GM18868 (cell line): Measurements from ENCODE around the gene B3GALT5.
"Not testable (repeated sequence)": the region's sequence is repeated elsewhere in the genome, so short reads cannot be mapped to it uniquely, and the experiment has no call there.

Experiments used
- ATAC-seq: cut with Tn5 transposase; IDR thresholded peaks from one replicate; pipeline ENCODE4 v1.9.1; 2021; ENCODE audit warnings: mild to moderate bottlenecking, moderate library complexity; ENCODE audit not compliant: unreplicated experiment

The B3GALT5 gene, protein sequence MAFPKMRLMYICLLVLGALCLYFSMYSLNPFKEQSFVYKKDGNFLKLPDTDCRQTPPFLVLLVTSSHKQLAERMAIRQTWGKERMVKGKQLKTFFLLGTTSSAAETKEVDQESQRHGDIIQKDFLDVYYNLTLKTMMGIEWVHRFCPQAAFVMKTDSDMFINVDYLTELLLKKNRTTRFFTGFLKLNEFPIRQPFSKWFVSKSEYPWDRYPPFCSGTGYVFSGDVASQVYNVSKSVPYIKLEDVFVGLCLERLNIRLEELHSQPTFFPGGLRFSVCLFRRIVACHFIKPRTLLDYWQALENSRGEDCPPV

DNA sequence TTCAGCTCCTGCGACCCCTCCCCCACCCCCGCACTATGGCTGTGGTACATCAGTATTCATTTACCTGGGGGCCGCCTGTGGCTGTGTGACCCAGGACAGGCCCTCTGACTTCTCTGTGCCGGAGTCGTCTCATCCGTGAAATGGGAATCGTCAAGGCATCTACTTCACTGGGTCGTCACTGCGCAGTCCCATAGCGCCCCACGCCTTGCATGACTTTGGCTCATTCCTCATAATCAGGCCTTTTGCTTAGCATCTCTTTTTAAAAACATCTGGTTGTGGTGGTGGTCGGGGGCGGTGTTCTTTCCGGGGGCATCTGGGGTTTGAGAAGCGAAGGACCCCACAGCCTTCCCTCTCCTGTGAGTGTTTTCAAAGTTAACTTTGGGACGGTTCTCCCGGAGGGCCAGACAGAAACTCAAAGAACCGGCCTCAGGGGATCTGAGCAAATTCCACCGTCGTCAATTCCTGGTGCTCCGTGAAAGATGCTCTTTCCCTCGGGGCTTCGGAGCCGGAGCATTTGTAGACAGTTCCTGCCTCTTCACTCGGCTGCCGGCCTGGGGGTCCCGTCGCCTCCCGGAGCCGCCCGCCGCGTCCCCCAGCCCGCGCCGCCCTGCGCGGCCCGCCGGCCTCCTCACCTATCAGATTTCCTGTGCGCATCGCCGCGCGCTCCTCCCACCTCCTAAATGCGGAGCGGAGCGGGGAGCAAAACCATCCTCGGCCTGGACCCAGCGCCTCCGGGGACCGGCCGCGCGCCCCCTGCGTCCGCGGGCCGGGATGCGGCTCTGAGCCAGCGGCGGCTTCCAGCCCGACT lies at the start of gene B3GALT5:
Gene B3GALT5 (plus strand): TSS at position 708 of the 808 bp plus-strand sequence. CDS start 47,620 bp downstream, outside the sequence.
- no peak for ATAC-seq

DNA sequence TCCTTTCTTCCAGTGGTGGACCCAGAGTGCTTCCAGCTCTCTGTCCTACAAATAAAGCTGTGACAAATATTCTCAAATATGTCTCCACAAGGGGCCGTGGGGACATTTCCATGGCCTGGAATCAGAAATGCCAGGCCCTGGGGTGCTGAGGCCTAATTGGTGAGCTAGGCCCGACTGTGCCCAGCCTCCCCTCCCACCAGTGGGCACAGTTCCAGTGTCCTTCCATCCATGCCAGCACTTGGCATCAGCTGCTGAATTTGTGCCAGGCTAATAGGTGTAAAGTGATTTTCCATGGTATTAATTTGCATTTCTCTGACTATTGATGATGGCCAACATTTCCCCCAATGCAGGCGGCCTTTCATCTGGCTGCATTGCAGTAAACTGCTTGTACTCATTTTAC lies 48.5 kb upstream of the B3GALT5 start:
- no peak for ATAC-seq

DNA sequence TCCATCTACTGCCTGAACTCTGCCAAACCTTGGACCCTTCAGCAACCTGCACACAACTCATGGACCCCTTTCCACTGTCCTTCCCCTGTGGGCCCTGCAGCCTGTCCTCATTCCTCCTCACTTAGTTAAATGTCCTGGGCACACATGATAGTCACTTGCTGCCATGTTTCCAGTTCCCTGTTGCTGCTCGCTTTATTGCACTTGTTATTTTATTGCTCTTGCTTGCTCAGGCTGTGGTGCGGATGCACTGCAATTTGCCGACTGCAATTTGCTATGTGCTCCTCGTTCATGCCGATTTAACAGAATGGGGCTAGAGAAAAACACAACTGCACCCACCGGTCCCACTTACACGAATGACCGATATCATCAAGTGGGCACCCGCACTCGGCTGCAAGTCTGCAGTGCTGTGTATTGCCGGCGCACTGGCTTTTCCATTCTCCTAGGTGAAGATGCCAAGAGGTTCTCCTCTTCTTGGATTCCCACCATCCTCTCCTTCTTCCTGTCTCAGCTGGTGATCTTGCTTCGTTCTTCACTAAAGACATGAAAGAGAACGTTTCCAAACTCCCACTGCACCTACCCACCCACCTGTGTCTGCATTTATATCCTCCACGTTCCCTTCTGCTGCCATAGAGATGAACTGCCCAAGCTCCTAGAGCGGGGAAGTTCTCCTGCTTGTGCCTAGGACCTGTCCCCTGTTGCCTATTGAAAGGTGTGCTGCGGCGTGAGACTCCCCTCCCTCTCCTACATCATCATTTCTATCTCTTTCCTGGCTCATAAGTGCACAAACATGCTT lies 45.4 kb upstream of the B3GALT5 start:
- ATAC-seq: no peak

DNA sequence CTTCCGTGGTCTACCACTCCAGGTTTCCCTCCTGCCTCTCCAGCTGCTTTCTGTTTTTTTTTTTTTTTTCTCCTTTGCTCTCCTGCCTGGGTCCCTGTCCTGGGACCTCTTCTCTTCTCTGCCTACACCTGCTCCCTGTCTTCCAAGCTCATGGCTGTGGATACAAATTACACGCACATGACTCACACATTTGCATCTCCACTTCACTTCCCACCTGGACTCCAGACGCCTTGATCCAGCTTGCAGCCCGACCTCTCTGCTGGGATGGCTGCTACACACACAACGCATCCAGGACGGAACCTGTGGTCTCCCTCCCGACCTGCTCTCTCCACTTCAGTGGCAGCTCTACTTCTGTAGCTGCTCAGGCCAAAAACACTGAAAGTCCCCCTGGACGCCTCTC lies 44.4 kb upstream of the B3GALT5 start:
- ATAC-seq: no peak

DNA sequence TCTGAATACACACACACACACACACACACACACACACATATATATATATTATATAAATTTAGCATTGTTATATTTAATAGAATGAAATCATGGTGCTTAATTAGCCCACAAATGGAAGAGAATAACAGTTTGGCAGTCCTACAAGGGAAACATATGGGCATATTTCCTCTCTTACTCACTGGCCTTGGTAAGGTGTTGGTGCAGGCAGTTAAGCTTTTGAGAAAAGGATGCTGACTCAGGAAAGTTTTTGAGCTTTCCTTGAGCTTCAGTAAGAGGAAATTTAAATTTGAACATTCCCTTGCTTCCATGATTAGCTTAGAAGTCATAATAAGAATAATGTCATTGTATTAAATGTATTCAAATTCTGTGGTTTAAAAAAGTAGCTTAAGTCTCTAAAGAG lies 37.0 kb upstream of the B3GALT5 start:
- no peak for ATAC-seq

DNA sequence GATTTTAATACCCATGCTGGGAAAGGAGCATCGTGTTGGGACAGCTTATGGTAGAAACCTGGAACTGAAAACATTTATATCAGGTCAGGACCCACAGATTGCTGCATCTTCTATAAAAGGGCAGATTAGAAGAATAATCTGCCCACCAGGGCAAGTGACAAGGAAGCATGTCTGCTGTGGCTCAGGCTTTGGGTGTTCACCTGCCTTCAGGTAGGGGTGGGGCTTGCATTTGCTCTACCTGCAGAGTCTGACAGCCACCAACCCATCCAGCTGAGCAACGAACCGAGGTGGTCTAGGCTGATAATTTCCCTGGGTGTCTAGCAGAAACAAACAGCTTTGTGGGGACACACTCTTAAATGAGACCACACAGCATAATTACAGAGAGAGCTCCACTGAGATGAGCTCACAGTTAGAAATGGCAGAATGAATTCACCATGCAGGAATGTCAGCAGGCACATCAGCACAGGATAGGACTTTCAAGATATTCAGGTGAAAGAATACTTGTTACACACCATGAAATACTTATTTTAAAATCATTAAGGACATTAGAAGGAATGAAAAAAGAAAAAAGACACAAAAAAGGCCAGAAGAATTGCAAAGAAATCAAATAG lies 36.1 kb upstream of the B3GALT5 start:
- no peak for ATAC-seq

DNA sequence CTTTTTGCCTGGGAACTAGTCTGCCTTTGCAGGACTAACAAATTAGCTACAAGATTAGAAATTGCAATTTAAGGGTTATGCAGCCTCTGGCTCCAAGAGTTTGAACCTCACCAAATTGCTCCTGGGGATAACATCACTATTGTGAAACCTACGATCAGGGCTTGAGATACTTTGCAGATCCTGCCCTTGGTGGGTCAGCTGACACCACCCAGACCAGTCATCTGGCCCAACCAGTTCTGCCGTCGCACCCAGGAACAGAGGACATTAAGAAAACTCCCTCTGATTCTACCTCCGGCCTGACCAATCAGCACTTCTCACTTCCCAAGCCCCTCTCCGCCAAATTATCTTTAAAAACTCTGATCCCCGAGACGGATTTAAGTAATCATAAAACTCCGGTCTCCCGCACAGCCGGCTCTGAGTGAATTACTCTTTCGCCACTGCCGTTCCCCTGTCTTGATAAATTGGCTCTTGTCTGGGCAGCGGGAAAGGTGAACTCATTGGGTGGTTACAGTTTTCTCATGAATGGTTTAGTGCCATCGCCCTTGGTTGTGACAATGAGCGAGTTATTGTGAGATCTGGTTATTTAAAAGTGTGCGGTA lies 32.9 kb upstream of the B3GALT5 start:
- ATAC-seq: no peak

DNA sequence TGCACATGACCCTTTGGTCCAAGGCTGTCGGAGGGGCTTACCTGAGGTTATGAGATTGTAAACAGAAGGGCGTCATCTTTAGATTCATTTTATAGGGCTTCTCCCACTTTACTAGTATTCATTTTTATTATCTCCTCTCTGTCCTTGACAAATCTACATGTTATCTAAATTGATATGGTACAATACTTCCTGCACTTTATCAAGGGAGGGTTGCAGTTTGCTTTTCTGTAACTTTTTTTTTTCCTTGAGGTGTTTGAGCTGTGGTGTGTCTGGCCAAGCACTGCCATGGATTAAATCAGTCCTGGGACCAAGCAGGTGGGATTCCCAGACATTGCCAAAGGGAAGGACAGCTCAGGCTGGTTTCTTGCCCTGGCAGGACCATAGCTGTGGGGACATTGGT lies 32.0 kb upstream of the B3GALT5 start:
- ATAC-seq: no peak

DNA sequence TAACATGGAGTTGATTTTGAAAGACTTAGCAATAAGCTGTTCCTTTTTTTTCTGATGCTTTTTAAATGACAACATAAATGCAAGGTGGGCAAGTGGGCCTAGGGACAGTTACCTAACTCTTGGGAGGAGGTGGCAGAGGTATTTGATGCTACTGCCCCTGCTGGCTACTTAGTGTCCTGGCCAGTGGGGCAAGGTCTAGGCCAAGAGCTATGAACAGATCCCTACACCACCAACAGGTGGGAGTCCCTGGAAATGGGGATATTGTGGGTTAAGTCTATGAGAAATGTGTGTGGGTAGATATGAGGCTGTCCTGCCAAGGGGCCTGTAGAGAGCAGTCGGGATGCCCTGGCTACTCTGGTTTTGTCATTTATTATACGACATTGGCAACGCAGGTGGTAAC lies 31.3 kb upstream of the B3GALT5 start:
- no peak for ATAC-seq

DNA sequence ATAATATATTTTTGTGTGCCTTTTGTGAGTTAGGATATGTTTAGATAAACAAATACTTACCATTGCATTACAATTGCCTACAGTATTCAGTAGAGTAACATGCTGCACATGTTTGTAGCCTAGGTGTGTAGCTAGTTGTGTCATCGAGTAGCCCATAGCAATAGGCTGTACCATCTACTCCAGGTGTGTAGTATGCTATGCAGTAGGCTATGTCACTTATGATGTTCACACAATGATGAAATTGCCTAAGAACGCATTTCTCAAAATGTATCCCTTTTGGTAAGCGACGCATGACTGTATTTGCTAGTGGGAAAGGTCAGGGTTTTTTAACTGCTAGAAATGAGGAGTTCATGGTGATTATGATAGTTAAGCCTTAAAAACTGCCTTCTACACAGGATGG lies 30.0 kb upstream of the B3GALT5 start:
- ATAC-seq: no peak

DNA sequence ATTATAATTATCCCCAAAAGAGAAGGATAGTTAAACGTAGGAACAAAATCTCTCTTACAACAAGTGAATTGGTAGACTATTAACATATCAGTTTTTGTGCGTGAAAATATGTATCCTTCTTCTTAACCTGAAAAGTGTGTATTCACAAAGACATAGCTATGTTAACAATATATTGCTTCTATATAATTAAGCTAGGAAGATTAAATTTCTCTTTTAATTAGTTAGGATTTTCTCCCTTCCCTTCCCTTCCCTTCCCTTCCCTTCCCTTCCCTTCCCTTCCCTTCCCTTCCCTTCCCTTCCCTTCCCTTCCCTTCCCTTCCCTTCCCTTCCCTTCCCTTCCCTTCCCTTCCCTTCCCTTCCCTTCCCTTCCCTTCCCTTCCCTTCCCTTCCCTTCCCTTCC lies 29.2 kb upstream of the B3GALT5 start:
- ATAC-seq: not testable (repeated sequence)

DNA sequence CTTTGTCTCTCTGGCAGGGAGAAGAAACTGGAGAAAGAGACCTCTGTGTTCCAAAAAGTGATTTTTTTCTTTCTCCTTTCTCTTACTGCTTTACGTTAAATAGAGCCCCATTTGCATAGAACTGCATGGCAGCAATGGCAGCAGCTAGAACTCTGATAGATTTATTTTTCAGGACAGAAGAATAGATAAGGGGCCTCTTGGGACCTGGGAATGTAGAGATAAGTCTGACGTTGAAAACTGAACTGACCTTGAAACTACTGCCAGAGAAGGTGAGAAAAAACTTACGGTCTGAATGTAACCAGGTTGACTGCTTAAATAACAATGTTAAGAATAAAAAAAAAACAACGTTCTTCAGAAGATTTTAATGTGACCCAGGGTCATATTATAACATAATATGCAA lies 25.4 kb upstream of the B3GALT5 start:
- ATAC-seq: no peak

DNA sequence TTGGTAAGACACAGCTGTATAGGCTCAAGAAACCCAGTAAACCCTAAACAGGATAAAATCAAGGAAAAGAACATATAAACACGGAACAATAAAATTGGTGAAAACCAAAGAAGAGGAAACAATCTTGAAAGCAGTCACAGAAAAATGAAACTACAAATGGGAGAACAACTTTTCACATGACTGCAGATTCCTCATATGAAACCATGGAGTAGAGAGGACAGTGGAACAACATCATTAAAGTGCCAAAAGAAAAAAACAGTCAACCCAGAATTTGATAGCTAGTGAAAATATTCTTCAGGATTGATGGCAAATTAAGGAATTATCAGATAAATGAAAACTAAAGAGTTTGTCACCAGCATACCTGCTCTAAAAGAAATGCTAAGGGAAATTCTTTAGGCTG lies 23.9 kb upstream of the B3GALT5 start:
- no peak for ATAC-seq

DNA sequence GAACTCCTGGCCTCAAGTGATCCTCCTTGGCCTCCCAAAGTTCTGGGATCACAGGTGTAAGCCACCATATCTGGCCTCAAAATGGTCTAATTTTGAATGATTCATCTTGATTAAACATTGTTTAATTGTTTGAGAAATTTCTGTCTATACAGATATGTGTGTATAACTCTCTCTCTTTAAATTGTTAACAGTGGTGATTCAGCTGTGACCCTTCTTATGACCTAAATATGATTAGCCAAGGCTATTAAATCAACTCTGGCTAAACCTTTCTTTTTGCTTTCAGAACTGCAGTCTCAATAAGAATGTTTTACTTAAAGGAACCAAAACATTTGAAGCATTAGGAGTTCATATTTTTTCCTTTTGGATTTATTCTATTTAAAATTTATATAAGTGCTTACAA lies 19.2 kb upstream of the B3GALT5 start:
- ATAC-seq: no peak

DNA sequence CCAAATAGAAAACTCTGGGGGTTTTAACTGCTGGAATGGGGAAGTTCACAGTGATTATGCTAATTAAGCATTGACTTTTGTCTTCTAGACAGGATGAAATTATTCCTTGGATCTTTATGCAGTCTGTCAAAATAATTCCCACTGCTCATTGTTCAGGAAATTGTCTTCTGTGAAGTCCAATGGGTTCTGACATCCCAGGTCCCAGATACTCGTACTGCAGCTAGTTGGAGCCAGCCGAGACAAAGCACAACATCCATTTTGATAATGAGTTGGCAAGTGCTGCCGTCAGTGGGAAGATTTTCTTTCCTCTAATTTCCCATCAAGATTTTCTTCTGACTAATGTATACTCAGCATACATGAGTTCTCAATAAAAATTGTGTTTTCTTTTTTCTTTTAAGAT lies 17.3 kb upstream of the B3GALT5 start:
- ATAC-seq: no peak

DNA sequence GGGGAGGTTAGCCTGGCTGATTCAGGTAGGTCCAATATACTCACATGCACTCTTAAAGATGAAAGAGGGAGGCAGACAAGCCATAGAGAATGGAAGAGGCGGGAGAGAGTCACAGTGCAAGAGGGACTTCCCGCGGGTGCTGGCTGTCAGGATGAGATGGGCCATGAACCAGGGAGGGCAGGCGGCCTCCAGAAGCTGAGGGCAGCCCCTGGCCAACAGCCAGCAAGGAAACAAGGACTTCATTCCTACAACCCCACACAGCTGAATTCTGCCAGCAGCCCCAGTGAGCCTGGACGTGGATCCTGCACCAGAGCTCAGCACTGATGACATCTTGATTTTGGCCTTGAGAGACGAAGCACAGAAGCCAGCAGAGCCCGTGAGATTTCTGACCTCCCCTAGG lies 15.1 kb upstream of the B3GALT5 start:
- ATAC-seq: no peak

DNA sequence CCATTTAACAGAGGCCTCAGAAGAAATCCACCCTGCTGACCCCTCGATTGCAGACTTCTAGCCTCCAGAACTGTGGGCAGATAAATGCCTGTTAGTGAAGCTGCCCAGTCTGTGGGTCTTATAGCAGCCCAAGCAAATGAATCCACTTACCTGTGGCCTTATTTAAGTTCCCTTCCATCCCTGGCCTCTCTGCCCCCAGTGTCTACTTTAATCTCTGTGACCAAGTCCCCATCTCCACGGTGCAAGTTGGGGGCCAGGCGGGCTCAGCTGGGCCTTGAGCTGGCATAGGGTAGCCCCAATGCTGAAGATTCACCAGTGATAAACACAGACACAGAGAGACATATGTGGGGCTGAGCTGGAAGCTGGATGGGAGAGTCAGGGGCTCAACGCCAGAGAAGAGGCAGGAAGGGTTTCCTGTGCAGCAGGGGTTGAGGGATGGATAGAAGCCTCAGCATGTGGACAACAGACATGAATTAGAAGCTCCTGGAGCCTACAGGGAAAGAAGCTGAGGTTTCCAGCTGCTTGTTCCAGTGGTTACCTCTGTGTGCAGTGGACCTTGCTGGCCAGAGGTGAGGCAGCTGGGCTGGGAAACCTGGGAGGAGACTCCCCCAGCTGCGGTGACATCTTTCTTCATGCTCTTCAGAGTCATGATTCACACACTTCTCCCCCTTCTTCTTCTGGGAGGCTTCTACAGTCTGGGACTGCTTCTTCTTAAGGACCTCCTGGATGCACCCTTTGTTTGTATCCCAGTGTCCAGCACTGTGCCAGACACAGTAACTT lies 13.4 kb upstream of the B3GALT5 start:
- no peak for ATAC-seq

DNA sequence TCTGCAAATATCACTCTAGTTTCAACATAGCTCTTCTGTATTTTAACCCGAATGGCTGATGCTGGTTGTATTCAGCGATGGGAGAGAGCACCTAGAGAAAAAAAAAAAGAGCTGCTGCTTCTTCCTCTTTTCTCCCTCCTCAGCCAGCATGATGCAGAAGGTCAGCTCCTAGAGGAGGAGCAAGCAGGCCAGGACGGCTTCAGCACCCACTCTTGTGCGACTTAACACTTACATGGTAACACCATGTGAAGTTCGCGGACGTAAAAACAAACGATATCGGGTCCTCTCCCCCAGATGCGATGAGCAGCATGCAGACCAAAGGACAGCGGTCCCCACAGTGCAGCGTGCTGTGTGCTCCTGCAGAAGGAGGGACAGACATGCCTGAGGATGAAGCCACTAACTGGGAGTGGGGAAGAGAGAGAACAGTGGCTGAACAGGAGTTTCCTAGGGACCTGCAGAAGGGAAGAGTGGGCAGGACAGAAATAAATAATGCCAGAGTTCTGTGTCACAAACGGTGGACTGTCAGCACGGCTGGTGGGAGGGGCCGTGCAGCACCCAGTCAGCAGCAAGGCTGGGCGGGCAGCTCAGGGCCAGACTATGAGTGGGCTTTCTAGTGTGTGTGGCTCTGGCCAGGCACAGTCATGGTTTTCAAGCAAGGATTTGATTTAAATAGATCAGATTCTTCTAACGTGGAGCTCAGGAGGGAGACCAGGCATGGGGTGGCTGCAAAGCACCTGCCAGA lies 11.4 kb upstream of the B3GALT5 start:
- ATAC-seq: no peak

DNA sequence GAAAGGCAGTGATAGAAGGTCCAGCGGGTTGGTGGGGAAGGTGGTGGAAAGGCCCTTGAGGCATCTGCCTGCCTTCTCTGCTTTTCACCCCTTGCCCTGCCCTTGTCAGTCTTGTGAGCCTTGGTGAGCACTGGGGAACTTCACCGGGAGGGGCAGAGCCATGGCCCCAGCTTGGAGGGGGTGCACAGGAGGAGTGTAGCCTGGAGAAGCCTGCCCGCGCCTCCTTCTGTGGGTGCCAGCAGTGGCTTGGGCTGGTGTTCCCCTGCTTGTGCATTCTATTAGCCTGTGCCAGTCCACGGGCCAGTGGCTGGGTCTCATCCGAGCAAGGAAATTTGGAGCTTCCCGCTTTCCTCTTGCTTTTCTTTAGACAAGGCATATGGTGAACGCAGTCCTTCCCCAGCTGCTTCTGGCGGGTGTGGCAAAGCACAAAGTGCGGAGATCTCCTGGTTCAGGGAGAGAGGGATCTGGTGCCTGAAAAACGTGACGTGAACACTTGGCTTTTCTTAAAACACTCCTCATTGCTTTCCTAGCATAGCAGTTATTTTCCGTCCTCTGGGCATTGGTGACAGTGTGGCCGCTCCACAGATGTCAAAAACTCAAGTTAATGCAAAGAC lies 10.6 kb upstream of the B3GALT5 start:
- ATAC-seq: no peak
